NCI-H1694 (cell line): ENCODE measurements around the gene POLR2M.

Experiments used
- DNase-seq: peaks from one replicate; lab custom pipeline; 2025; lab: John Stamatoyannopoulos, UW

The POLR2M gene

DNA sequence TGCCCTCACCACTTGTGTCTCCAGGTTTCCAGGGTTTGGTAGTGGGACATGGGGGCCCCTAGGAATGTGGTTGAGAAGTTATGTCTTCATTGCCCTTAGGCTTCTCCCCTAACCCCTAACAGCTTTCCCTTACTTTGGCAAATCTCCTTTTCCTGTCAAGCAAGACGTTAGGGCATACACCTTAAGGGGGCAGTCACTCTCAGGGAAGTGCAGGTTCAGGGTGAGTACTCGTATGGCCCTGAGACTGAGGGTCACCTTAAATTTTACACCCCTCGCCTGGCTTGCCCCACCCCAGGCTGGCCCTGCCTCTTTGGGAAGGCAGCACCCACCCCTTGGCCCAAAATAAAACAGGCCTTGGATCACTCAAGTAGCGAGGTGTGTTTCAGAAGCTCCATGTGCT is 33.5 kb downstream of the POLR2M start:
- no peak for DNase-seq

DNA sequence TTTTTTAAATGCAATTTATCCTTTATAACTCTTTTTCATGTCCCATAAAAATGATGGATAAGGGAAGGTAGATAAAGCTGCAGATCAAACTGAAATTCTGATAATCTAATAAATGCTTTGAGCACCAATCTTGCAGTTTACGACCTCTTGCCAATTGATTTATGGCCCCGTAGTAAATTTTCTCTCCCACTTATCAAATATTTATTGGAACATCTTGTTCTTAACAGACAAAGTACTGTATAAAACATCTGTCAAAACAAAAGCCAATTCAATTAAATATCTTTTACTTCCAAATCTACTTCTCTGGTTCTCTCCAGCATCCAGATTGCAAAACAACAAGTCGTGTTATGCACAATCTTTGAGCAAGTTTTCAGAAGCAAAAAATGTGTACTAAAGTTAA is 34.6 kb downstream of the POLR2M start:
- DNase-seq = no peak

DNA sequence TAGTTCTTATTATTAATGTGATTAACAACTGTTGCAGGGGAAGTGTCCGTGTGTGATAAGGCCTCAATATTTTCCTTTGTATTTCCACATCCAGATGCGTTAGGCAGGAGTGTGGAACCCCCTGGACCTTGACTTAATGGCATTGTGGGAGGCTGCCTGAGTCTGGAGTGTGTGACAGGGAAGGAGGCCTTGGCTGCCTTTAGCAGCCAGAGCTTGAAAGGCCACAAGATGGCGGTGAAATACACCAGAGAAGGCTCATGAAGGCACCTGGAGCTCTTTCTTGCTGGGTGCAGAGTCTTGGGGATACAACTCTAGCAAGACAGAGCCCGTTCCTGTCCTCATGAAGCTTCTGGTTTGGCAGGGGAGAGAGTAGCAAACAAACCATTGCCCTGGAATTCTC is 36.9 kb downstream of the POLR2M start:
- DNase-seq = no peak

- no peak for DNase-seq
Observed at GRCh38 chr15:57746786-57747185, 40.3 kb downstream of the POLR2M start.

GRCh38 chr15:57747206-57747896 is 40.8 kb downstream of the POLR2M start:
- DNase-seq = no peak

DNA sequence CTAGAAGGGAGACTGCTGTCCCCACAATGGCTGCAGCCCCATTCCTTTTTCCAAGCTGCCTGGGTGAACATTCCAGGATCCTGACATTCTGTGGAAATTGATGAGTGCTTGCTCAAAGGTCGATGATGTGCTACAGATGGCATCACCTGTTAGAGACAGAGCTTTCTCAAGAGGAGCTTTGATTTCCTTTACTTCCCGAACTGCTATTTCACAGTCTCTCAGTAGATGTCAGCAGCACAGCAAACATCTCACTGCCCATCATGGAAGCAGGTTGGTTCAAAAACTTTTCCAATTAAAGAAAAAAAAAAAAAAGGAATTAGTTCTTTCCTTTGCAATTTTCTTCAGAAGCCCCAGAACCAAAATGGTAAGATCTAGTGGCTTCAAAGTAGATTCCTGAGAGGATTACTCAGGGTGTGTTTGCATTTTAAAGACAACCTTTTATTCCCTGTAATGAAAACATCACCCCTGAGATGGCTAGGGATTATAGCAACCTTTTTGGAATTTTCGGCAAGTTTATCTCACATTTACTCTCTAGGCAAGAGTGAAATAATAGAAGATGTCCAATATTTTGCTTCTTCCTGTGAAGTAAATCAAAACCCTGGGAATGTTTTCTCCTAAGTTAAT is 44.8 kb downstream of the POLR2M start:
- DNase-seq = no peak

GRCh38 chr15:57752436-57752835 is 45.9 kb downstream of the POLR2M start:
- DNase-seq = no peak

DNA sequence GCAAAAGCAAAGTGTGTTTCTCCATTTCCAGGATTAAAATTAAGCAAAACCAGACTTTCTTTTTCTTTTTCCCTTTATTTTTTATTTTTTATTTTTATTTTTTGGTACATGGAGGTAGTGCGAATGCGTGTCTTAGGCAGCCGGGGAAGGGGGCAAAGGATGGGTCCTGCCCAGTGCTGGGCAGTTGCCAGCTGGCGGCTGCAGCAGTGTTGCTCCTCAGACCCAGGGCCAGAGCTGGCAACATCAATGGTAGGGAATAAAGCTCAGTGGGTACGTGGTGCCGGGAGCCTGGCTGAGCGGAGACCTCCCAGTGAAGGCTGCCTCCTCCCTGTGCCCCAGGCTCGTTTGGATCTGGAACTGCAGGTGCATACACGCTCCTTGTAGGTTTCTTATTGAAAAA is 46.3 kb downstream of the POLR2M start:
- no peak for DNase-seq

DNA sequence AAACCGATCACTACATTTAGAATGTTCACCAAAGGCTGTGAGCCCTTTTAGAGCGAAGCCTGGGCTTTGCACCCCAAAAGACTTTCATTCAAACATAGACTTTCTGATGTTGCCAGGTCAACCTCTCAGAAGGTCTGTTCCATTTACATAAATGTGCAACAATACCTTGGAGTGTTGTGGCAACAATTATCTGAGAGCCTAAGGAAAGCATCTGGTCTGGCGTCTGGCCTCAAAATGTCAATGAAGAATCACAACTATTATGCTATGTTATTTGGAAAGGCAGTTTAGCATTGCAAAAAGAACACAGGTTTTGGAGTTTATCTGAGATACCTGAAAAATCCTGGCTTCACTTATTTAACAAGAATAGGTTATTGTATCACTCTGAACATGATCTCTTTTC is 50.0 kb downstream of the POLR2M start:
- no peak for DNase-seq

DNA sequence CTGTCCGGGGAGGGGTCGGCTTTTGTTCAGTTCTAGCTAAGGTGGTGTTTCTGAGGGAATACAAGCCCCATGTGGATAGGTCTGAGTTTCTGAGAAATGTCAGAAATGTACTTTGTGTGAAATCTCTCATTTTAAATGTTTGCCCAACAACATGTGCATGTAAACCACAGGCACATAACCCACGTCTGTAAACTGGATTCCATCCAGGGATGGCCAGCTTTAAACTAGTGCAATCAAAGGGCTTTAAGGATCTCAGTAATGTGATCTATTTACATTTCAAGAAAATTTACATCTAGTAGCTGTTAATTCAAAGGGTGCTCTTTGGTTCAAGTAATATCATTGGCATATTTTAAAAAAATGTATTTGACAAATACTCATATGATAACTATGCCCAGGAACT is 52.0 kb downstream of the POLR2M start:
- DNase-seq = no peak

DNA sequence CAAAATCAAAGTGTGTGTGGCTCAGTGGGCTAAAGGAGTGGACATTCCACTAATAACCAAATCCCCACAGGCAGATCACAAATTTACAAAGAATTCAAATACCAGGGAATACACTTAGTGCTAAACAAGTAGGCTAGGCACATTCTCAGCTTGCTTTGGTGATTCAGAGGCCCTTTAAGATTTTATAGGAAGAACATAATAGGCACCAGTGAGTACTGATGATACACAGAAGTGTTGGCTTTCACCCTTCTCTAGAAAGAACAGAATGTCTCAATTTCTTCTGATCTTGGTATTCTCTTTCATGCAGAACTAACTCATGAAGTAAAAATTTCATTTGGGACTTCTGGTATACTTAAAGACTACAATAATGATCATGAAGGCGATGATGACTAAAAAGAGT is 55.0 kb downstream of the POLR2M start:
- no peak for DNase-seq

GRCh38 chr15:57762302-57762701 is 55.8 kb downstream of the POLR2M start:
- DNase-seq = no peak

- no peak for DNase-seq
Observed at GRCh38 chr15:57763176-57763964, 56.9 kb downstream of the POLR2M start.
